Astrocyte of the cerebellum (primary cell): ENCODE results near the gene HCN1.
A peak's percentile ranks its signal among the peaks of the same experiment; 100 is the strongest.

Experiments used
- DNase-seq: peaks from one replicate; pipeline ENCODE4 v3.0.0-alpha.2; 2011; ENCODE audit warnings: low read depth
- H3K4me3 ChIP-seq: 2 replicates; pipeline ENCODE4 v1.5.1; 2011; ENCODE audit warnings: mild to moderate bottlenecking, low read depth, low read length, moderate library complexity
- CTCF ChIP-seq: IDR thresholded peaks from 2 replicates; pipeline ENCODE4 v1.5.1; 2012; ENCODE audit warnings: low read length, low read depth, moderate library complexity, mild to moderate bottlenecking; ENCODE audit errors: missing control alignments
- in situ Hi-C: cut with HindIII; loops from 2 replicates; pipeline ENCODE4 v1.10.0; 2017; ENCODE audit warnings: low sequenced_read_pairs

Gene HCN1

DNA sequence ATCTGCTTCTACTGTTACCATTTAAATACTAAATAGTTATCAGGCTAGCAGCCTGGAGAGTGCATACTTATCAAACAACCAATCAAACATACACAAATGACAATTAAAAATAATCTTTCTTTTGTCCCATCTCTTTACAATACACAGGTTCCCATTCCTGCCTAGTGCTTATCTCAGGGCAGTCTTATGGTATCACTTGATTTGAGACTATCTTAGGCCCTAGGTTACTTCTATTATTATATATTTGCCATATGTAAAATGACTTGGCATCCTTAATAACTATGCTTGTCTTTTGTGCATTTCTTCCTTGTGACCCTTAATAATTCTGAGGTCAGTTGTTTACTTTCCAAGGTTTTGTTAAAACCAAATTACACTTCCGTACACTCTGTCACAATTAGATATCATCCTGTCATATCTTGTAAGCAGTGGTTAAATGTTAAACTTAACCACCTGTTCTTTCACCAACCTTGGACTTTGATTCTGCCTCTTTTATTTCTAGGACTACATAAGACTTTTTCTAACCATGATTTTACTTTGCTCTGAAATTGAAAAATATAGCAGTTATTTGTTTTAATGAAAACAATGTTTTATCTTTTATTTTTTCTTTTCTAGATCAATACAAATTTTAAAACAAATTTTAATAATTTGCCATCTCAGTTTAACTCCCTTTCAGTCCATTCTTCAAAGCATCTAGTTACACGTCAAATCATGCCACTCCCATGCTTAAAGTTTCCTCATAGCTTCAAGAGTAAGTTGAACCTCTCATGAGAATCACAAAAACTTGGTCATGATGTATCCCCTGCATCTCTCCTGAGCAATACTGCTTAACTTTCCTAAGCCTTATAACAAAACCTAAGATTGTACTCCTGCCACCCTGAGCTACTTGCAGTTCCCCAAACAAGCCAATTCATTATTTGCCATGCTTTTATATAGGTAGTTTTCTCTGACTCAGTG lies 281.3 kb downstream of the HCN1 start:
- no peak for DNase-seq
- H3K4me3 ChIP-seq, result no peak overlapping the region
- in situ Hi-C loops, result no loop called here
- TF ChIP-seq CTCF, result no peak

- in situ Hi-C loops, result no loop called here
- no peak overlapping the region for H3K4me3 ChIP-seq
- TF ChIP-seq CTCF, result no peak
- DNase-seq, result peak; percentile 8
These were observed 284.1 kb downstream of the HCN1 start for GRCh38 chr5:45411971-45412612.

DNA sequence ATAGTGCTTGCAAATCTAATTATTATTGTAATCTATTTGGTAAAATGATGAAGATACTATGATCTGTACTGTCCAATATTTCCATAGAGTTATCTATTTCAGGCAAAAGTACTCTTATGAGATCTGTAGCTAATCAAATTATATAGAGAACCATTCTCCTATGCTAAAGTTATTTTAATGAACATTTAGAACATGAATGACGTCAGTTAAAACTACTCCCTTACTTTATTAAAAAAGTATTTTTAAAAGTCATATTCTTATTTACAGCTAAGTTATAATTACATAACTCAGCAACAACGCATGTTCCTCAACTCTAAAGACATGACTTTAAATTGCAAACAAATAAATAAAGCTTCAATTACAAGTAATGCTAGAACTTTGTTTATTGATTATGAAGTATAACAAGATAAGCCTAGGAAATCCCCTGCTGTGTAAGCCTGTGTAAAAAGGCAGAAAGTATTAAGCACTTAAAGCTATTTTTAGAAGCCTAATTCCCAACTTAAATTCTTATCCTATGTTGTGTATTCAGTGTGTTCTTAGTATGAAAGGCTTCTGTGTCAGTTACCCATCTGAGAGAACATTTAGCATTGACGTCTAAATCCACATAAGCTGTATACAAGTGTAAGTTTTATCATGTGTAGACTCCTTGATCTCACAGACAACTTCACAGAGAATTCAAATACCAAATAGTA lies 285.7 kb downstream of the HCN1 start:
- in situ Hi-C loops, result no loop called here
- no peak overlapping the region for H3K4me3 ChIP-seq
- no peak for TF ChIP-seq CTCF
- no peak for DNase-seq

- H3K4me3 ChIP-seq, result no peak overlapping the region
- DNase-seq, result no peak
- in situ Hi-C loops, result no loop called here
- no peak for TF ChIP-seq CTCF
These were observed 288.1 kb downstream of the HCN1 start for GRCh38 chr5:45408067-45408466.

GRCh38 chr5:45402804-45403455 lies 293.2 kb downstream of the HCN1 start:
- in situ Hi-C loops, result no loop called here
- no peak for DNase-seq
- TF ChIP-seq CTCF, result no peak
- H3K4me3 ChIP-seq, result no peak overlapping the region

GRCh38 chr5:45399041-45399440 lies 297.1 kb downstream of the HCN1 start:
- TF ChIP-seq CTCF, result no peak
- no peak for DNase-seq
- in situ Hi-C loops, result no loop called here
- H3K4me3 ChIP-seq, result no peak overlapping the region
